BE2C (cell line): ENCODE results near the gene SLC4A9.
A peak's percentile ranks its signal among the peaks of the same experiment; 100 is the strongest.

ENCODE experiments used
- DNase-seq: peaks from one replicate; pipeline ENCODE4 v3.0.0-alpha.2; 2020
- H3K27me3 ChIP-seq: fragments of 250-450 bp; sonication (Bioruptor Pico); 2 replicates; pipeline ENCODE4 v1.5.1; 2020; ENCODE audit warnings: mild to moderate bottlenecking
- H3K36me3 ChIP-seq: fragments of 250-450 bp; sonication (Bioruptor Pico); 2 replicates; pipeline ENCODE4 v1.5.1; 2020; ENCODE audit warnings: mild to moderate bottlenecking
- H3K4me1 ChIP-seq: fragments of 250-450 bp; sonication (Bioruptor Pico); 2 replicates; pipeline ENCODE4 v1.5.1; 2020
- H3K4me3 ChIP-seq: 2 replicates; pipeline ENCODE4 v1.5.1; 2011; ENCODE audit warnings: low read depth, low read length
- H3K9me3 ChIP-seq: fragments of 250-450 bp; sonication (Bioruptor Pico); 2 replicates; pipeline ENCODE4 v1.5.1; 2020
- CTCF ChIP-seq: IDR thresholded peaks from 2 replicates; pipeline ENCODE4 v1.5.1; 2012; ENCODE audit warnings: mild to moderate bottlenecking, low read depth, low read length

The SLC4A9 gene

GRCh38 chr5:140351609-140352334 is 8.2 kb upstream of the SLC4A9 start:
- Histone ChIP-seq H3K4me1 (no peaks in the 10 kb centered on the region), H3K4me3 (no peak overlapping the region), H3K36me3 (no peaks in the 10 kb centered on the region), H3K9me3 (no peaks in the 10 kb centered on the region), H3K27me3 (no peaks in the 10 kb centered on the region)
- TF ChIP-seq CTCF = peak; percentile 91
- peak; percentile 69 for DNase-seq

- no peaks in the 10 kb centered on the region for H3K36me3 ChIP-seq
- H3K9me3 ChIP-seq = no peaks in the 10 kb centered on the region
- H3K27me3 ChIP-seq = no peaks in the 10 kb centered on the region
- no peak overlapping the region for H3K4me3 ChIP-seq
- DNase-seq = no peak
- no peaks in the 10 kb centered on the region for H3K4me1 ChIP-seq
- no peak for TF ChIP-seq CTCF
Observed at GRCh38 chr5:140355546-140355945, 4.4 kb upstream of the SLC4A9 start.

- Histone ChIP-seq H3K4me3 (no peak overlapping the region), H3K4me1 (no peaks in the 10 kb centered on the region), H3K27me3 (no peaks in the 10 kb centered on the region), H3K9me3 (no peaks in the 10 kb centered on the region), H3K36me3 (no peaks in the 10 kb centered on the region)
- no peak for TF ChIP-seq CTCF
- DNase-seq = no peak
Observed at GRCh38 chr5:140356853-140357725, 2.9 kb upstream of the SLC4A9 start.

- TF ChIP-seq CTCF = peak; percentile 91
- DNase-seq = peak; percentile 83
- Histone ChIP-seq H3K9me3 (no peaks in the 10 kb centered on the region), H3K36me3 (no peaks in the 10 kb centered on the region), H3K4me1 (no peaks in the 10 kb centered on the region), H3K27me3 (no peaks in the 10 kb centered on the region), H3K4me3 (peak overlapping the region; percentile 41)
Observed at GRCh38 chr5:140357726-140358093, 2.3 kb upstream of the SLC4A9 start.

GRCh38 chr5:140358738-140359310 is 1.2 kb upstream of the SLC4A9 start:
- Histone ChIP-seq H3K4me3 (no peak overlapping the region), H3K4me1 (no peaks in the 10 kb centered on the region), H3K9me3 (no peaks in the 10 kb centered on the region), H3K36me3 (no peaks in the 10 kb centered on the region), H3K27me3 (no peaks in the 10 kb centered on the region)
- TF ChIP-seq CTCF = peak; percentile 71
- peak; percentile 39 for DNase-seq
